Measurements from ENCODE around the gene FHIT.
"Not testable (repeated sequence)": the region's sequence is repeated elsewhere in the genome, so short reads cannot be mapped to it uniquely, and the experiment has no call there.

The FHIT gene

GRCh38 chr3:60697132-60697531, 554.1 kb downstream of the FHIT start:
- H3K9me3 ChIP-seq (ENCODE audit: control insufficient read depth in 1 of 2, low read length in 2 of 2), result no peaks in the 10 kb centered on the region
- H3K27ac ChIP-seq (ENCODE audit: low read length), result no peak overlapping the region
- H3K4me3 ChIP-seq (ENCODE audit: low read depth in 1 of 2, low read length in 2 of 2), result no peak overlapping the region
- no peaks in the 10 kb centered on the region for H3K4me1 ChIP-seq (ENCODE audit: control insufficient read depth in 1 of 2, insufficient read depth in 2 of 2, low read length in 2 of 2)
- H3K36me3 ChIP-seq (ENCODE audit: control insufficient read depth in 1 of 2, insufficient read depth in 2 of 2, low read length in 2 of 2), result no peaks in the 10 kb centered on the region
- H3K27me3 ChIP-seq (ENCODE audit: low read depth, low read length), result no peaks in the 10 kb centered on the region

GRCh38 chr3:60696428-60697125, 554.7 kb downstream of the FHIT start:
- H3K9me3 ChIP-seq (ENCODE audit: control insufficient read depth in 1 of 2, low read length in 2 of 2), result no peaks in the 10 kb centered on the region
- no peak overlapping the region for H3K27ac ChIP-seq (ENCODE audit: low read length)
- no peak overlapping the region for H3K4me3 ChIP-seq (ENCODE audit: low read depth in 1 of 2, low read length in 2 of 2)
- no peaks in the 10 kb centered on the region for H3K27me3 ChIP-seq (ENCODE audit: low read depth, low read length)
- H3K4me1 ChIP-seq (ENCODE audit: control insufficient read depth in 1 of 2, insufficient read depth in 2 of 2, low read length in 2 of 2), result no peaks in the 10 kb centered on the region
- no peaks in the 10 kb centered on the region for H3K36me3 ChIP-seq (ENCODE audit: control insufficient read depth in 1 of 2, insufficient read depth in 2 of 2, low read length in 2 of 2)

GRCh38 chr3:60675424-60675823, 575.8 kb downstream of the FHIT start:
- Histone ChIP-seq H3K4me1 (ENCODE audit: control insufficient read depth in 1 of 2, insufficient read depth in 2 of 2, low read length in 2 of 2) (no peaks in the 10 kb centered on the region), H3K4me3 (ENCODE audit: low read depth in 1 of 2, low read length in 2 of 2) (no peak overlapping the region), H3K9me3 (ENCODE audit: control insufficient read depth in 1 of 2, low read length in 2 of 2) (peaks cover 0 to 5% of the 10 kb centered on the region in 2 donors), H3K27ac (ENCODE audit: low read length) (peak overlapping the region; percentile 21), H3K36me3 (ENCODE audit: control insufficient read depth in 1 of 2, insufficient read depth in 2 of 2, low read length in 2 of 2) (no peaks in the 10 kb centered on the region), H3K27me3 (ENCODE audit: low read depth, low read length) (no peaks in the 10 kb centered on the region)

- peak overlapping the region; percentile 21 for H3K27ac ChIP-seq (ENCODE audit: low read length)
- H3K4me1 ChIP-seq (ENCODE audit: control insufficient read depth in 1 of 2, insufficient read depth in 2 of 2, low read length in 2 of 2), result no peaks in the 10 kb centered on the region
These were observed 576.4 kb downstream of the FHIT start for GRCh38 chr3:60674870-60675269.

GRCh38 chr3:60673123-60673522, 578.1 kb downstream of the FHIT start:
- no peak overlapping the region for H3K4me3 ChIP-seq (ENCODE audit: low read depth in 1 of 2, low read length in 2 of 2)
- peaks cover 0 to 5% of the 10 kb centered on the region in 2 donors for H3K9me3 ChIP-seq (ENCODE audit: control insufficient read depth in 1 of 2, low read length in 2 of 2)
- no peaks in the 10 kb centered on the region for H3K36me3 ChIP-seq (ENCODE audit: control insufficient read depth in 1 of 2, insufficient read depth in 2 of 2, low read length in 2 of 2)

More at GRCh38 chr3:60674870-60675269, 576.4 kb downstream of the FHIT start:
- Histone ChIP-seq H3K9me3 (ENCODE audit: control insufficient read depth in 1 of 2, low read length in 2 of 2) (peaks cover 0 to 5% of the 10 kb centered on the region in 2 donors), H3K4me3 (ENCODE audit: low read depth in 1 of 2, low read length in 2 of 2) (no peak overlapping the region), H3K27me3 (ENCODE audit: low read depth, low read length) (no peaks in the 10 kb centered on the region), H3K36me3 (ENCODE audit: control insufficient read depth in 1 of 2, insufficient read depth in 2 of 2, low read length in 2 of 2) (no peaks in the 10 kb centered on the region)

GRCh38 chr3:60672337-60672736, 578.9 kb downstream of the FHIT start:
- not testable (repeated sequence) for H3K4me3 ChIP-seq (ENCODE audit: low read depth in 1 of 2, low read length in 2 of 2); H3K27me3 ChIP-seq (ENCODE audit: low read depth, low read length); H3K36me3 ChIP-seq (ENCODE audit: control insufficient read depth in 1 of 2, insufficient read depth in 2 of 2, low read length in 2 of 2); H3K27ac ChIP-seq (ENCODE audit: low read length); H3K9me3 ChIP-seq (ENCODE audit: control insufficient read depth in 1 of 2, low read length in 2 of 2); H3K4me1 ChIP-seq (ENCODE audit: control insufficient read depth in 1 of 2, insufficient read depth in 2 of 2, low read length in 2 of 2)

More at GRCh38 chr3:60673123-60673522, 578.1 kb downstream of the FHIT start:
- Histone ChIP-seq H3K27me3 (ENCODE audit: low read depth, low read length) (no peaks in the 10 kb centered on the region), H3K4me1 (ENCODE audit: control insufficient read depth in 1 of 2, insufficient read depth in 2 of 2, low read length in 2 of 2) (no peaks in the 10 kb centered on the region), H3K27ac (ENCODE audit: low read length) (no peak overlapping the region)

- H3K27me3 ChIP-seq (ENCODE audit: low read depth, low read length), result no peaks in the 10 kb centered on the region
- H3K4me1 ChIP-seq (ENCODE audit: control insufficient read depth in 1 of 2, insufficient read depth in 2 of 2, low read length in 2 of 2), result no peaks in the 10 kb centered on the region
- H3K9me3 ChIP-seq (ENCODE audit: control insufficient read depth in 1 of 2, low read length in 2 of 2), result peaks cover 0 to 5% of the 10 kb centered on the region in 2 donors
These were observed 581.6 kb downstream of the FHIT start for GRCh38 chr3:60669636-60670035.

GRCh38 chr3:60660026-60660425, 591.2 kb downstream of the FHIT start:
- no peaks in the 10 kb centered on the region for H3K27me3 ChIP-seq (ENCODE audit: low read depth, low read length)
- H3K9me3 ChIP-seq (ENCODE audit: control insufficient read depth in 1 of 2, low read length in 2 of 2), result peaks cover 0 to 13% of the 10 kb centered on the region in 2 donors
- H3K4me1 ChIP-seq (ENCODE audit: control insufficient read depth in 1 of 2, insufficient read depth in 2 of 2, low read length in 2 of 2), result no peaks in the 10 kb centered on the region
- H3K4me3 ChIP-seq (ENCODE audit: low read depth in 1 of 2, low read length in 2 of 2), result no peak overlapping the region
- no peak overlapping the region for H3K27ac ChIP-seq (ENCODE audit: low read length)
- H3K36me3 ChIP-seq (ENCODE audit: control insufficient read depth in 1 of 2, insufficient read depth in 2 of 2, low read length in 2 of 2), result no peaks in the 10 kb centered on the region

More at GRCh38 chr3:60669636-60670035, 581.6 kb downstream of the FHIT start:
- no peak overlapping the region for H3K4me3 ChIP-seq (ENCODE audit: low read depth in 1 of 2, low read length in 2 of 2)
- no peaks in the 10 kb centered on the region for H3K36me3 ChIP-seq (ENCODE audit: control insufficient read depth in 1 of 2, insufficient read depth in 2 of 2, low read length in 2 of 2)
- no peak overlapping the region for H3K27ac ChIP-seq (ENCODE audit: low read length)

- H3K27ac ChIP-seq (ENCODE audit: low read length), result no peak overlapping the region
- H3K4me3 ChIP-seq (ENCODE audit: low read depth in 1 of 2, low read length in 2 of 2), result no peak overlapping the region
- no peaks in the 10 kb centered on the region for H3K36me3 ChIP-seq (ENCODE audit: control insufficient read depth in 1 of 2, insufficient read depth in 2 of 2, low read length in 2 of 2)
- H3K4me1 ChIP-seq (ENCODE audit: control insufficient read depth in 1 of 2, insufficient read depth in 2 of 2, low read length in 2 of 2), result no peaks in the 10 kb centered on the region
- peaks cover 0 to 13% of the 10 kb centered on the region in 2 donors for H3K9me3 ChIP-seq (ENCODE audit: control insufficient read depth in 1 of 2, low read length in 2 of 2)
- H3K27me3 ChIP-seq (ENCODE audit: low read depth, low read length), result no peaks in the 10 kb centered on the region
These were observed 592.2 kb downstream of the FHIT start for GRCh38 chr3:60659098-60659497.

- H3K27ac ChIP-seq (ENCODE audit: low read length), result no peak overlapping the region
- peaks cover 0 to 13% of the 10 kb centered on the region in 2 donors for H3K9me3 ChIP-seq (ENCODE audit: control insufficient read depth in 1 of 2, low read length in 2 of 2)
- no peaks in the 10 kb centered on the region for H3K27me3 ChIP-seq (ENCODE audit: low read depth, low read length)
- no peaks in the 10 kb centered on the region for H3K36me3 ChIP-seq (ENCODE audit: control insufficient read depth in 1 of 2, insufficient read depth in 2 of 2, low read length in 2 of 2)
- no peak overlapping the region for H3K4me3 ChIP-seq (ENCODE audit: low read depth in 1 of 2, low read length in 2 of 2)
- no peaks in the 10 kb centered on the region for H3K4me1 ChIP-seq (ENCODE audit: control insufficient read depth in 1 of 2, insufficient read depth in 2 of 2, low read length in 2 of 2)
These were observed 593.3 kb downstream of the FHIT start for GRCh38 chr3:60657972-60658371.

GRCh38 chr3:60652829-60653228, 598.4 kb downstream of the FHIT start:
- H3K4me3 ChIP-seq (ENCODE audit: low read depth in 1 of 2, low read length in 2 of 2), result no peak overlapping the region
- no peak overlapping the region for H3K27ac ChIP-seq (ENCODE audit: low read length)
- no peaks in the 10 kb centered on the region for H3K4me1 ChIP-seq (ENCODE audit: control insufficient read depth in 1 of 2, insufficient read depth in 2 of 2, low read length in 2 of 2)
- no peaks in the 10 kb centered on the region for H3K36me3 ChIP-seq (ENCODE audit: control insufficient read depth in 1 of 2, insufficient read depth in 2 of 2, low read length in 2 of 2)
- no peaks in the 10 kb centered on the region for H3K27me3 ChIP-seq (ENCODE audit: low read depth, low read length)
- no peaks in the 10 kb centered on the region for H3K9me3 ChIP-seq (ENCODE audit: control insufficient read depth in 1 of 2, low read length in 2 of 2)

GRCh38 chr3:60651799-60652198, 599.5 kb downstream of the FHIT start:
- no peaks in the 10 kb centered on the region for H3K36me3 ChIP-seq (ENCODE audit: control insufficient read depth in 1 of 2, insufficient read depth in 2 of 2, low read length in 2 of 2)

More at GRCh38 chr3:60651799-60652198, 599.5 kb downstream of the FHIT start:
- Histone ChIP-seq H3K4me3 (ENCODE audit: low read depth in 1 of 2, low read length in 2 of 2) (no peak overlapping the region), H3K27me3 (ENCODE audit: low read depth, low read length) (no peaks in the 10 kb centered on the region), H3K4me1 (ENCODE audit: control insufficient read depth in 1 of 2, insufficient read depth in 2 of 2, low read length in 2 of 2) (no peaks in the 10 kb centered on the region), H3K9me3 (ENCODE audit: control insufficient read depth in 1 of 2, low read length in 2 of 2) (no peaks in the 10 kb centered on the region), H3K27ac (ENCODE audit: low read length) (no peak overlapping the region)
